ENCODE results near the gene PLAC1. TPM values are rescaled to one million over a fixed set of nuclear protein-coding genes. Genes with fewer than 3 reads are reported as not detected.

PLAC1 gene
- total RNA-seq, 2 donors from 2014 or later, result not detected

GRCh38 chrX:134659761-134660160 is 1.5 kb upstream of the PLAC1 start:
- H3K4me3 ChIP-seq, result no peak overlapping the region
- no peaks in the 10 kb centered on the region for H3K36me3 ChIP-seq
- no peak for TF ChIP-seq CTCF (IDR thresholded peaks at IDR 0.05)
- intact Hi-C loops (cut with DNase I), result no loop called here
- H3K4me1 ChIP-seq, result no peaks in the 10 kb centered on the region
- H3K27me3 ChIP-seq, result peaks cover 3% of the 10 kb centered on the region
- no peak overlapping the region for H3K27ac ChIP-seq
- no peak overlapping the region for H3K9ac ChIP-seq (ENCODE audit: low read depth in 2 of 2, low read length in 2 of 2)
- no peaks in the 10 kb centered on the region for H3K9me3 ChIP-seq
- DNase-seq, result no peak

GRCh38 chrX:134658760-134659023 is 421 bp upstream of the PLAC1 start:
- Histone ChIP-seq H3K9me3 (no peaks in the 10 kb centered on the region), H3K27ac (no peak overlapping the region), H3K4me3 (no peak overlapping the region), H3K27me3 (peaks cover 3% of the 10 kb centered on the region), H3K36me3 (no peaks in the 10 kb centered on the region), H3K4me1 (no peaks in the 10 kb centered on the region), H3K9ac (ENCODE audit: low read depth in 2 of 2, low read length in 2 of 2) (no peak overlapping the region)
- intact Hi-C loops (cut with DNase I), result no loop called here
- no peak for TF ChIP-seq CTCF (IDR thresholded peaks at IDR 0.05)
- DNase-seq, result no peak

- TF ChIP-seq CTCF (IDR thresholded peaks at IDR 0.05), result no peak
- intact Hi-C loops (cut with DNase I), result no loop called here
- Histone ChIP-seq H3K27ac (no peak overlapping the region), H3K9ac (ENCODE audit: low read depth in 2 of 2, low read length in 2 of 2) (no peak overlapping the region), H3K4me1 (no peaks in the 10 kb centered on the region), H3K9me3 (no peaks in the 10 kb centered on the region), H3K36me3 (no peaks in the 10 kb centered on the region), H3K27me3 (no peaks in the 10 kb centered on the region), H3K4me3 (no peak overlapping the region)
- no peak for DNase-seq
Measured at GRCh38 chrX:134654398-134655012, 3.8 kb downstream of the PLAC1 start.

- intact Hi-C loops (cut with DNase I), result no loop called here
- Histone ChIP-seq H3K4me1 (no peaks in the 10 kb centered on the region), H3K9me3 (no peaks in the 10 kb centered on the region), H3K4me3 (no peak overlapping the region), H3K27me3 (no peaks in the 10 kb centered on the region), H3K27ac (no peak overlapping the region), H3K9ac (ENCODE audit: low read depth in 2 of 2, low read length in 2 of 2) (no peak overlapping the region), H3K36me3 (no peaks in the 10 kb centered on the region)
- DNase-seq, result no peak
- TF ChIP-seq CTCF (IDR thresholded peaks at IDR 0.05), result no peak
Measured at GRCh38 chrX:134653835-134654234, 4.4 kb downstream of the PLAC1 start.

GRCh38 chrX:134650701-134651100 is 7.6 kb downstream of the PLAC1 start:
- intact Hi-C loops (cut with DNase I), result no loop called here
- no peaks in the 10 kb centered on the region for H3K36me3 ChIP-seq
- H3K9me3 ChIP-seq, result no peaks in the 10 kb centered on the region
- no peaks in the 10 kb centered on the region for H3K4me1 ChIP-seq
- no peak overlapping the region for H3K4me3 ChIP-seq
- no peak overlapping the region for H3K27ac ChIP-seq
- H3K9ac ChIP-seq (ENCODE audit: low read depth in 2 of 2, low read length in 2 of 2), result no peak overlapping the region
- no peak for DNase-seq
- no peak for TF ChIP-seq CTCF (IDR thresholded peaks at IDR 0.05)
- H3K27me3 ChIP-seq, result no peaks in the 10 kb centered on the region

- no peak overlapping the region for H3K9ac ChIP-seq (ENCODE audit: low read depth in 2 of 2, low read length in 2 of 2)
- H3K27me3 ChIP-seq, result no peaks in the 10 kb centered on the region
- intact Hi-C loops (cut with DNase I), result no loop called here
- H3K4me3 ChIP-seq, result no peak overlapping the region
- no peaks in the 10 kb centered on the region for H3K36me3 ChIP-seq
- H3K9me3 ChIP-seq, result no peaks in the 10 kb centered on the region
- no peaks in the 10 kb centered on the region for H3K4me1 ChIP-seq
- no peak overlapping the region for H3K27ac ChIP-seq
- no peak for TF ChIP-seq CTCF (IDR thresholded peaks at IDR 0.05)
- no peak for DNase-seq
Measured at GRCh38 chrX:134649770-134650169, 8.5 kb downstream of the PLAC1 start.

Data from colonic mucosa (tissue), 4 donors.